IMR-90 (cell line): ENCODE measurements around the gene VPS13C. TPM values are rescaled to one million over a fixed set of nuclear protein-coding genes. Genes with fewer than 3 reads are reported as not detected.

ENCODE experiments used
- ATAC-seq: fragments of 200-7000 bp; cut with Tn5 transposase; 2 replicates; pipeline ENCODE4 v1.9.1; 2020; ENCODE audit warnings: low read depth, mild to moderate bottlenecking, moderate library complexity
- BruUV-seq: library from RNA; stranded (reverse); fragments of 400-500 nt; replicated peaks from 2 replicates; lab custom pipeline; 2021; lab: Mats Ljungman, UMichigan
- CTCF ChIA-PET: fragments of 300-600 bp; formaldehyde crosslinking; extraction: SDS; loops from one replicate; lab custom pipeline; 2021; ENCODE audit warnings: antibody characterized with exemption; lab: Yijun Ruan, JAX
- POLR2A ChIA-PET: fragments of 300-600 bp; sonication (Branson Sonifier 250); formaldehyde crosslinking; loops from one replicate; lab custom pipeline; 2022; ENCODE audit warnings: antibody characterized with exemption; ENCODE audit not compliant: unreplicated experiment; lab: Charles Lee
- DNase-seq: peaks from one replicate; pipeline ENCODE4 v3.0.0; 2013
- H2AFZ ChIP-seq: replicated peaks from 2 replicates; pipeline ENCODE3; 2013; ENCODE audit warnings: low read length, mild to moderate bottlenecking; ENCODE audit not compliant: poor library complexity
- H2AK5ac ChIP-seq: 2 replicates; pipeline ENCODE4 v1.6.1; 2013; ENCODE audit warnings: low read depth, low read length, inconsistent platforms
- H2AK9ac ChIP-seq: replicated peaks from 2 replicates; pipeline ENCODE3; 2013; ENCODE audit warnings: mild to moderate bottlenecking, low read depth, low read length, moderate library complexity; ENCODE audit not compliant: poor library complexity
- H2BK120ac ChIP-seq: 2 replicates; pipeline ENCODE4 v1.6.1; 2013; ENCODE audit warnings: low read depth, low read length, inconsistent platforms
- H2BK15ac ChIP-seq: 3 replicates; pipeline ENCODE4 v1.6.1; 2013; ENCODE audit warnings: low read depth, low read length, inconsistent platforms
- H2BK20ac ChIP-seq: 2 replicates; pipeline ENCODE4 v1.6.1; 2013; ENCODE audit warnings: low read depth, mild to moderate bottlenecking, inconsistent platforms, low read length, moderate library complexity
- H2BK5ac ChIP-seq: 2 replicates; pipeline ENCODE4 v1.6.1; 2013; ENCODE audit warnings: mild to moderate bottlenecking, low read depth, low read length, inconsistent platforms; ENCODE audit not compliant: poor library complexity, severe bottlenecking
- H3K14ac ChIP-seq: replicated peaks from 2 replicates; pipeline ENCODE4 v1.6.1; 2013; ENCODE audit warnings: low read depth, low read length, inconsistent platforms
- H3K18ac ChIP-seq: 2 replicates; pipeline ENCODE4 v1.6.1; 2013; ENCODE audit warnings: low read depth, low read length, control low read depth
- H3K23ac ChIP-seq: 2 replicates; pipeline ENCODE4 v1.6.1; 2013; ENCODE audit warnings: low read depth, low read length, inconsistent platforms
- H3K27ac ChIP-seq: 2 replicates; pipeline ENCODE4 v1.5.1; 2013; ENCODE audit warnings: mild to moderate bottlenecking, control low read depth, low read length; ENCODE audit not compliant: insufficient read depth
- H3K27me3 ChIP-seq: 2 replicates; pipeline ENCODE4 v1.6.1; 2013; ENCODE audit warnings: low read length; ENCODE audit not compliant: control insufficient read depth, insufficient read depth
- H3K36me3 ChIP-seq: 2 replicates; pipeline ENCODE4 v1.6.1; 2013; ENCODE audit warnings: low read length, mixed read lengths; ENCODE audit not compliant: control insufficient read depth, insufficient read depth
- H3K4ac ChIP-seq: 2 replicates; pipeline ENCODE4 v1.6.1; 2013; ENCODE audit warnings: low read depth, low read length, inconsistent platforms
- H3K4me1 ChIP-seq: 2 replicates; pipeline ENCODE4 v1.6.1; 2013; ENCODE audit warnings: low read length, mixed read lengths; ENCODE audit not compliant: control insufficient read depth, insufficient read depth
- H3K4me2 ChIP-seq: 2 replicates; pipeline ENCODE4 v1.6.1; 2013; ENCODE audit warnings: low read depth, mild to moderate bottlenecking, control low read depth, low read length, moderate library complexity
- H3K4me3 ChIP-seq: 2 replicates; pipeline ENCODE4 v1.5.1; 2013; ENCODE audit warnings: low read depth, mild to moderate bottlenecking, control low read depth, low read length, moderate library complexity; ENCODE audit not compliant: insufficient read depth
- H3K56ac ChIP-seq: 2 replicates; pipeline ENCODE4 v1.6.1; 2013; ENCODE audit warnings: low read length, inconsistent platforms; ENCODE audit not compliant: insufficient read depth; ENCODE audit errors: extremely low read depth
- H3K79me1 ChIP-seq, 2 experiments: 2 replicates each; pipeline ENCODE4 v1.6.1; 2013; ENCODE audit warnings: low read length in 2 of 2, inconsistent platforms in 1 of 2, low read depth in 1 of 2
- H3K9ac ChIP-seq: 2 replicates; pipeline ENCODE4 v1.6.1; 2013; ENCODE audit warnings: low read depth, low read length, control low read depth
- H3K9me1 ChIP-seq: 2 replicates; pipeline ENCODE4 v1.6.1; 2013; ENCODE audit warnings: low read length, inconsistent platforms; ENCODE audit not compliant: insufficient read depth
- H3K9me3 ChIP-seq: 2 replicates; pipeline ENCODE4 v1.6.1; 2013; ENCODE audit warnings: low read length; ENCODE audit not compliant: control insufficient read depth, insufficient read depth
- H4K20me1 ChIP-seq: 2 replicates; pipeline ENCODE4 v1.6.1; 2013; ENCODE audit warnings: low read length, inconsistent platforms; ENCODE audit not compliant: insufficient read depth
- H4K5ac ChIP-seq: 2 replicates; pipeline ENCODE4 v1.6.1; 2013; ENCODE audit warnings: mild to moderate bottlenecking, low read depth, low read length, control low read depth
- H4K8ac ChIP-seq, 2 experiments: 2 replicates each; pipeline ENCODE4 v1.6.1; 2013; ENCODE audit warnings: low read depth in 2 of 2, low read length in 2 of 2, control low read depth in 1 of 2, inconsistent platforms in 1 of 2
- H4K91ac ChIP-seq: 2 replicates; pipeline ENCODE4 v1.6.1; 2013; ENCODE audit warnings: low read depth, low read length, inconsistent platforms; ENCODE audit not compliant: insufficient read depth
- CEBPB ChIP-seq: IDR thresholded peaks from 2 replicates; pipeline ENCODE4 v1.6.1; 2012; ENCODE audit warnings: low read depth, low read length, improper control_type of control experiment
- CTCF ChIP-seq: conservative IDR thresholded peaks from 2 replicates; pipeline ENCODE4 v1.5.1; 2012; ENCODE audit warnings: mild to moderate bottlenecking, low read depth, low read length, improper control_type of control experiment
- FOS ChIP-seq: fragments of 150-350 bp; IDR thresholded peaks from 2 replicates; pipeline ENCODE4 v1.6.1; 2016; ENCODE audit warnings: low read depth, low read length
- WGBS, 2 experiments: methylation state at CpG; one replicate each; pipeline versions ENCODE4 v1.1.5 to v1.1.7; 2013; ENCODE audit warnings: missing lambda C conversion rate in 2 of 2; ENCODE audit not compliant: insufficient read length in 1 of 2; ENCODE audit errors: extremely low coverage in 2 of 2; 5-methylcytosine and 5-hydroxymethylcytosine counted together
- dilution Hi-C: fragments of 300-500 bp; cut with HindIII; formaldehyde crosslinking; loops from one replicate; pipeline ENCODE4 v1.14.3; 2018; ENCODE audit warnings: low sequenced_read_pairs; ENCODE audit not compliant: unreplicated experiment
- in situ Hi-C: fragments of 300-500 bp; cut with MboI; formaldehyde crosslinking; loops from 3 replicates; pipeline ENCODE4 v1.14.3; 2019; ENCODE audit warnings: low sequenced_read_pairs, inconsistent platforms, mixed read lengths
- intact Hi-C: fragments of 100-400 bp; cut with micrococcal nuclease; formaldehyde crosslinking; loops from 2 replicates; pipeline ENCODE4 v1.10.0; 2022
- polyA plus RNA-seq, 3 experiments: library from polyadenylated mRNA; depleted of rRNA; stranded (reverse); fragments of >200 nt; gene quantifications; 2 replicates each; pipeline ENCODE4 v1.2.3, GENCODE V29; 2012; ENCODE audit warnings: low replicate concordance in 1 of 3
- total RNA-seq: library from RNA; depleted of rRNA; stranded (reverse); fragments of >200 nt; gene quantifications from 2 replicates; pipeline ENCODE4 v1.2.3, GENCODE V29; 2012

VPS13C gene
- total and polyA plus RNA-seq, 2 of the 4 experiments (the other 2 are of a cell fraction), result 8.1 to 32.8 TPM

- H2AFZ ChIP-seq, result peak overlapping the region; percentile 69
- no peak overlapping the region; the same call in 1 of the 2 replicates for H2BK120ac ChIP-seq
- dilution Hi-C loops, result no loop called here
- no TSS peak for BruUV-seq
- no peak overlapping the region for H2AK5ac ChIP-seq
- H3K9me3 ChIP-seq, result no peaks in the 10 kb centered on the region
- H4K91ac ChIP-seq, result no peak overlapping the region
- peak overlapping the region; percentile 46; the same call in 1 of the 2 replicates for H3K4me2 ChIP-seq
- intact Hi-C loops, result no loop called here
- H3K27me3 ChIP-seq, result peaks cover 4% of the 10 kb centered on the region; the same call in 1 of the 2 replicates
- H3K4me1 ChIP-seq, result no peaks in the 10 kb centered on the region
- H3K9ac ChIP-seq, result no peak overlapping the region
- no peaks in the 10 kb centered on the region for H4K20me1 ChIP-seq
- H2BK15ac ChIP-seq, result no peak overlapping the region
- H3K4me3 ChIP-seq, result peak overlapping the region; percentile 14; the same call in 1 of the 2 replicates
- no peak overlapping the region for H3K4ac ChIP-seq
- H2AK9ac ChIP-seq, result no peak overlapping the region
- H4K5ac ChIP-seq, result no peak overlapping the region
- no peaks in the 10 kb centered on the region for H3K79me1 ChIP-seq
- DNase-seq (peak; percentile 51), ATAC-seq (peak; percentile 29; the same call in 1 of the 2 replicates)
- in situ Hi-C loops, result no loop called here
- POLR2A ChIA-PET, result no interaction called here
- WGBS, 2 experiments, result 0% methylated on average over 1 of the region's 7 CpGs; no CpG with 5 or more reads in 1 of the 2 experiments
- no peak overlapping the region for H3K18ac ChIP-seq
- H3K14ac ChIP-seq, result no peak overlapping the region; the same call in 1 of the 2 replicates
- no peak overlapping the region for H3K27ac ChIP-seq
- TF ChIP-seq CEBPB (0 out of 2 replicates have a peak, but pooled peaks have one; percentile 31), FOS (no peak), CTCF (no peak)
- CTCF ChIA-PET, result no interaction called here
- H3K36me3 ChIP-seq, result no peaks in the 10 kb centered on the region
- no peaks in the 10 kb centered on the region for H3K9me1 ChIP-seq
- H2BK20ac ChIP-seq, result no peak overlapping the region
- H3K56ac ChIP-seq, result no peak overlapping the region; the same call in 1 of the 2 replicates
- H2BK5ac ChIP-seq, result peak overlapping the region; percentile 35
- H3K23ac ChIP-seq, result no peak overlapping the region
- H4K8ac ChIP-seq, result no peak overlapping the region
Observed at GRCh38 chr15:62099094-62099601, 38.9 kb upstream of the VPS13C start.
